ENCODE data around the gene NCAPH2.

DNA sequence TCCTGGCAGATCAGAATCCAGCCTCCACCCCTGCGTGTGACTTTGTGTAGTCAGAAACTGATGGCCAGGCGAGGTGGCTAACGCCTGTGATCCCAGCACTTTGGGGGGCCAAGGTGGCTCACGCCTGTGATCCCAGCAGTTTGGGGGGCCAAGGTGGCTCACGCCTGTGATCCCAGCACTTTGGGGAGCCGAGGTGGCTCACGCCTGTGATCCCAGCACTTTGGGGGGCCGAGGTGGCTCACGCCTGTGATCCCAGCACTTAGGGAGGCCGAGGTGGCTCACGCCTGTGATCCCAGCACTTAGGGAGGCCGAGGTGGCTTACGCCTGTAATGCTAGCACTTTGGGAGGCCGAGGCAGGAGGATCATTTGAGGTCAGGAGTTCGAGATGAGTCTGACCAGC is 5.2 kb downstream of the NCAPH2 start:
- TF ChIP-seq POLR2A (IDR thresholded peaks at IDR 0.05) (no peak), CTCF (IDR thresholded peaks at IDR 0.05) (no peak)
